Ascending aorta (tissue), 2 donors: Measurements from ENCODE around the gene TBCE. TPM values are rescaled to one million over a fixed set of nuclear protein-coding genes. Genes with fewer than 3 reads are reported as not detected.
A peak's percentile ranks its signal among the peaks of the same experiment; 100 is the strongest.

ENCODE experiments used
- DNase-seq, 2 donors: peaks; one replicate each; pipeline ENCODE4 v3.0.0-alpha.2; 2019; ENCODE audit warnings: low spot score in 2 of 2
- H3K27ac ChIP-seq, 2 donors: fragments of 200-600 bp; sonication (generic); one replicate each; pipeline ENCODE4 v1.5.1; 2016 to 2017; ENCODE audit warnings: mild to moderate bottlenecking in 1 of 2
- H3K27me3 ChIP-seq: fragments of 200-600 bp; sonication (generic); one replicate; pipeline ENCODE4 v1.5.1; 2017
- H3K36me3 ChIP-seq, 2 donors: fragments of 200-600 bp; sonication (generic); one replicate each; pipeline ENCODE4 v1.5.1; 2016
- H3K4me1 ChIP-seq, 2 donors: fragments of 200-600 bp; sonication (generic); one replicate each; pipeline ENCODE4 v1.5.1; 2016 to 2017; ENCODE audit warnings: mild to moderate bottlenecking in 1 of 2
- H3K4me3 ChIP-seq, 2 donors: fragments of 200-600 bp; sonication (generic); one replicate each; pipeline ENCODE4 v1.5.1; 2016 to 2017; ENCODE audit warnings: mild to moderate bottlenecking in 1 of 2
- H3K9me3 ChIP-seq, 2 donors: fragments of 200-600 bp; sonication (generic); one replicate each; pipeline ENCODE4 v1.5.1; 2016
- intact Hi-C: fragments of 100-400 bp; cut with DNase I; formaldehyde crosslinking; loops from one replicate; pipeline ENCODE4 v1.15.1; 2023
- total RNA-seq: library from RNA; depleted of rRNA; stranded (reverse); fragments of >200 nt; gene quantifications from one replicate; pipeline ENCODE4 v1.1.0, GENCODE V29; 2016
- TF ChIP-seq, protein P1 (sequence below), 3 experiments: fragments of 200-600 bp in 2 of 3; fragments of 450-650 bp in 1 of 3; sonication (generic) in 2 of 3; IDR thresholded peaks; one replicate each; pipeline ENCODE4 v1.5.1; 2016 to 2019; ENCODE audit warnings: antibody characterized with exemption in 3 of 3, mild to moderate bottlenecking in 1 of 3, moderate library complexity in 1 of 3

The TBCE gene, protein sequence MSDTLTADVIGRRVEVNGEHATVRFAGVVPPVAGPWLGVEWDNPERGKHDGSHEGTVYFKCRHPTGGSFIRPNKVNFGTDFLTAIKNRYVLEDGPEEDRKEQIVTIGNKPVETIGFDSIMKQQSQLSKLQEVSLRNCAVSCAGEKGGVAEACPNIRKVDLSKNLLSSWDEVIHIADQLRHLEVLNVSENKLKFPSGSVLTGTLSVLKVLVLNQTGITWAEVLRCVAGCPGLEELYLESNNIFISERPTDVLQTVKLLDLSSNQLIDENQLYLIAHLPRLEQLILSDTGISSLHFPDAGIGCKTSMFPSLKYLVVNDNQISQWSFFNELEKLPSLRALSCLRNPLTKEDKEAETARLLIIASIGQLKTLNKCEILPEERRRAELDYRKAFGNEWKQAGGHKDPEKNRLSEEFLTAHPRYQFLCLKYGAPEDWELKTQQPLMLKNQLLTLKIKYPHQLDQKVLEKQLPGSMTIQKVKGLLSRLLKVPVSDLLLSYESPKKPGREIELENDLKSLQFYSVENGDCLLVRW
- 67.8 TPM for total RNA-seq

DNA sequence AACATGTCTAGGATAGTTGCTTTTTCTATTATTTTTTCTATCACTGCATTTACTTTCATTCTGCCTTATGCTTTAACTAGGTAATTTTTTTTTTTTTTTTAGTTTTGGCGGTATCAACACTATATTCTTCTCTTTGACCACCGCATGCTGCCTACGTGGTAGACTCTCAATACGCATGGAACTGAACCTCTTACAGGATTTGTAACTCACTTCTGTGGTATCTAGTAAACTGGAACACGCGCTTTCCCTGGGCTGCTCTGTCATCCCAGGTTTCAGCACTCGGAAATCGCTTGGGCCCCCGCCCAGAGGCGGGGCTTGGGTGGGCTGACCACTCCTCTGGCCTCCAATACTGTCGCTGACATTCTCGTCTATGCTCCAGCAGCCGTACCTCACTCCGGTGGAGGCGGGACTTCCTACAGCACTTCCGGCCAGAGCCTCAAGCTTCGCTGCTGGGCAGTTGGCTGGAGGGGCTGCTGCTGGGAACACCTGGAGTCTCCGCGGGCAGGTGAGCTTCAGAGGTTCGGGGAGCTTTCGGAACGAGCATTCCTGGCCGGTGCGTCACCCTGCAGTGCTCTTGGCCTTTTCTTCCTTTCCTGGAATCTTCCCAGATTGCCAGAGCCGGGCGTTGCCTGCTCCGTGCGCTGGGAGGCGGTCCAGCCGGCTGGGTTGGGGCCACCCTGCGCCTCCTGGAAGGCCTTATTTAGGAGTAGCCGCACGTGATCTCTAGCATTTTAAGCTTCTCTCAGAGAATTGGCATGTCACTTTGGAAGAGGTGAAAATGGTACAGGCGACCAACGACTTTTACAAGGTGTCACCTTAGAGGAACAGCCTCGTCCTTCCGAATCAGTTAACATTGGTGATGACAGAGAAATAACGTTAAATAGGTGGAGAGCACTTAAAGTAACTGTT is at the start of gene TBCE:
Gene TBCE (plus strand): TSS at position 428 of the 909 bp plus-strand sequence. CDS start 12,623 bp downstream, outside the sequence.
- Histone ChIP-seq H3K27me3 (no peaks in the 10 kb centered on the region), H3K27ac (peak within 1 kb of the TSS; percentile 68 to 70), H3K9me3 (no peaks in the 10 kb centered on the region), H3K4me1 (peaks cover 0 to 5% of the 10 kb centered on the region in 2 donors), H3K36me3 (peaks cover 0 to 6% of the 10 kb centered on the region in 2 donors), H3K4me3 (peak within 1 kb of the TSS; percentile 68 to 77)
- intact Hi-C loops = loop anchor here (1.0 to 2.0 kb wide), 4 partner anchors 39 to 206 kb away; partner anchors contain the start of genes ARID4B, B3GALNT2, GGPS1 and RBM34
- peak; percentile 86 to 99 for DNase-seq
- TF ChIP-seq, protein P1, sequence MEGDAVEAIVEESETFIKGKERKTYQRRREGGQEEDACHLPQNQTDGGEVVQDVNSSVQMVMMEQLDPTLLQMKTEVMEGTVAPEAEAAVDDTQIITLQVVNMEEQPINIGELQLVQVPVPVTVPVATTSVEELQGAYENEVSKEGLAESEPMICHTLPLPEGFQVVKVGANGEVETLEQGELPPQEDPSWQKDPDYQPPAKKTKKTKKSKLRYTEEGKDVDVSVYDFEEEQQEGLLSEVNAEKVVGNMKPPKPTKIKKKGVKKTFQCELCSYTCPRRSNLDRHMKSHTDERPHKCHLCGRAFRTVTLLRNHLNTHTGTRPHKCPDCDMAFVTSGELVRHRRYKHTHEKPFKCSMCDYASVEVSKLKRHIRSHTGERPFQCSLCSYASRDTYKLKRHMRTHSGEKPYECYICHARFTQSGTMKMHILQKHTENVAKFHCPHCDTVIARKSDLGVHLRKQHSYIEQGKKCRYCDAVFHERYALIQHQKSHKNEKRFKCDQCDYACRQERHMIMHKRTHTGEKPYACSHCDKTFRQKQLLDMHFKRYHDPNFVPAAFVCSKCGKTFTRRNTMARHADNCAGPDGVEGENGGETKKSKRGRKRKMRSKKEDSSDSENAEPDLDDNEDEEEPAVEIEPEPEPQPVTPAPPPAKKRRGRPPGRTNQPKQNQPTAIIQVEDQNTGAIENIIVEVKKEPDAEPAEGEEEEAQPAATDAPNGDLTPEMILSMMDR (IDR thresholded peaks at IDR 0.05) = peak in 1 of 3 experiments; percentile 16

DNA sequence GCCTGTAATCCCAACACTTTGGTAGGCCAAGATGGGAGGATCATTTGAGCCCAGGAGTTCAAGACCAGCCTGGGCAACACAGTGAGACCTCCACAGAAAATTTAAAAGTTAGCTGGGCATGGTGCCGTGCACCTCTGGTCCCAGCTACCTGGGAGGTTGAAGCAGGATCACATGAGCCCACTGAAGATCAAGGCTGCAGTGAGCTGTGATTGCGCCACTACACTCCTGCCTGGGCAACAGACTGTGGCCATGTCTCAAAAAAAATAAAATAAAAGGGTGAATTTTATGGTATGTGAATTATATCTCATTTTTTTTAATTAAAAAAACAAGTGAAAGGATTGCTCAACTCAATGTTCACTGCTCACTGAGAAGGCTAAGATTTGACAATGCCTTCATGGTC is 48.0 kb upstream of the TBCE start:
- no peaks in the 10 kb centered on the region for H3K9me3 ChIP-seq
- peaks cover 0 to 6% of the 10 kb centered on the region in 2 donors for H3K4me1 ChIP-seq
- no peak overlapping the region for H3K4me3 ChIP-seq
- TF ChIP-seq, protein P1 (IDR thresholded peaks at IDR 0.05) = no peak
- intact Hi-C loops = no loop called here
- no peaks in the 10 kb centered on the region for H3K27me3 ChIP-seq
- DNase-seq = no peak
- H3K27ac ChIP-seq = no peak overlapping the region
- H3K36me3 ChIP-seq = peaks cover 0 to 13% of the 10 kb centered on the region in 2 donors

DNA sequence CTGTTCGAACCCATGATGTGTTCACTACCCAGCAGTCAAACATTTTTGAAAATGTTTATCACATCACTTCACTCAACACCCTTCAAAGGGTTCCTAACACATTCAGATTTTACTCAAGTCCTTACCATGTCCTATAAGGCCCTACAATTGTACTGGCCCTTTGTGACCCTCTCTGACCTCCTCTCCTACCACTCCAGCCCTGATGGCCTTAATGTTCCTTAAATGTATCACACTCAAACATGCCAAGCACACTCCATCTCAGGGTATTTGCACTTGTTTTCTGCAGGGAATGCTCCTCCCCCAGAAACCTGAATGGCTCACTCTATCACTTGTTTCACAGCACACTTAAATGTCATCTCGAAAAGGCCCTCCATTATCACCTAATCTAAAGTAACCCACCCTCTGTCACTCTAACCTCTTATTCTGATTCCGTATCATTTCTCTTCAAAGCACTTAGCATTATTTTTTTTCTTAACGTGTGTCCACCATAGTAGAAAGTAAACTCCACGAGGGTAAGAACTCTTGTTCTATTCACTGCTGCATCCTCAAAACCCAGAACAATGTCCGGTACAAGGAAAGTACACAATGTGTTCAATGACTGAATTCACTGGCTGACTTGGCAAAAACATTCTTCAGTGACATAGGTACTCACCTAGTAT is 46.6 kb upstream of the TBCE start:
- H3K4me1 ChIP-seq = peaks cover 0 to 15% of the 10 kb centered on the region in 2 donors

DNA sequence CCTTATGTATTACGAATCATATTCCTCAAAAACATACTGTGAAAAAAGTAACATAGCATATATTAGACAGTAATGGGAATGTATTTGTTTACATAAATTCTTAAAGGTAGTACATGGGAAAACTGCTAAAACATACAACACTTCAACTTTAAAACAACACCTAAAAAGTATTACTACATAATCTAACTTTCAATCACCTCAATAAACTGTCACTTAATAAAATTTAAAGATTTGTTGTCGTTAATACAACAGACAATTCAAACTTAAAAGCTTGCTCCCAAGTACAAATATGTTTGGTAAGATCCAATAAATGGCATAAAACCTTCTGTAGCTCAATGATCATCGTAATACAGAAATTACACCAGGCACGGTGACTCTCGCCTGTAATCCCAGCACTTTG is 42.9 kb upstream of the TBCE start:
- TF ChIP-seq, protein P1 (IDR thresholded peaks at IDR 0.05) = no peak
- peaks cover 0 to 2% of the 10 kb centered on the region in 2 donors for H3K36me3 ChIP-seq
- H3K4me1 ChIP-seq = peaks cover 5 to 22% of the 10 kb centered on the region in 2 donors
- no peaks in the 10 kb centered on the region for H3K27me3 ChIP-seq
- no peak overlapping the region for H3K27ac ChIP-seq
- H3K4me3 ChIP-seq = peak overlapping the region in 1 of 2 donors; percentile 10
- intact Hi-C loops = loop anchor here (10.0 kb wide), 1 partner anchor 739 kb away; no protein-coding TSS in a partner anchor
- no peaks in the 10 kb centered on the region for H3K9me3 ChIP-seq
- no peak for DNase-seq

More for the DNA sequence above, 46.6 kb upstream of the TBCE start:
- intact Hi-C loops = loop anchor here (10.0 kb wide), 1 partner anchor 736 kb away; no protein-coding TSS in a partner anchor
- H3K27ac ChIP-seq = no peak overlapping the region
- H3K36me3 ChIP-seq = peaks cover 0 to 13% of the 10 kb centered on the region in 2 donors
- H3K27me3 ChIP-seq = no peaks in the 10 kb centered on the region
- no peak overlapping the region for H3K4me3 ChIP-seq
- no peaks in the 10 kb centered on the region for H3K9me3 ChIP-seq
- DNase-seq = no peak
- TF ChIP-seq, protein P1 (IDR thresholded peaks at IDR 0.05) = no peak

DNA sequence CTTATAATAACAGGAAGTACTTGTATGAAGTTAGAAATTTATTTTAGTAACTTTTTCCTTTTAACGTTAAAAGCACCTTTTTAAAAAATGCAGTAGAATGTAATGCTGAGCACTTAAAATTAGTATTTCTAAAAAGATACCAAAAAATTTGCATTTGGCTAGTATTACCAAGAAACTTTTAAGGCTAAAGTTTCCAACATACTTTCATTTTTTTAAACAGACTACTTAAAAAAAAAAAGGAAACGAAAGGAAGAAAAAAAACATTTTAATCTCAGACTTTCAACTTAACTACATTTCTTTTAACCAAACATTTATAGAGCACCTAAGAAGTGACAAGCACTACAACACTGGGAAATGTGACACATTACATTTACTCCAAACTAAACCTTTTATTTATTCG is 42.1 kb upstream of the TBCE start:
- no peaks in the 10 kb centered on the region for H3K36me3 ChIP-seq
- H3K9me3 ChIP-seq = no peaks in the 10 kb centered on the region
- TF ChIP-seq, protein P1 (IDR thresholded peaks at IDR 0.05) = no peak
- H3K4me1 ChIP-seq = peaks cover 5 to 27% of the 10 kb centered on the region in 2 donors
- no peaks in the 10 kb centered on the region for H3K27me3 ChIP-seq
- no peak for DNase-seq
- peak overlapping the region in 1 of 2 donors; percentile 98 for H3K4me3 ChIP-seq
- H3K27ac ChIP-seq = no peak overlapping the region
- intact Hi-C loops = loop anchor here (10.0 kb wide), 1 partner anchor 740 kb away; no protein-coding TSS in a partner anchor
